HG03060 (cell line): ENCODE measurements around the gene C4BPA.

Experiments
- ATAC-seq: cut with Tn5 transposase; IDR thresholded peaks from one replicate; pipeline ENCODE4 v1.9.1; 2021; ENCODE audit warnings: low read depth, moderate number of reproducible peaks; ENCODE audit not compliant: unreplicated experiment

C4BPA gene

DNA sequence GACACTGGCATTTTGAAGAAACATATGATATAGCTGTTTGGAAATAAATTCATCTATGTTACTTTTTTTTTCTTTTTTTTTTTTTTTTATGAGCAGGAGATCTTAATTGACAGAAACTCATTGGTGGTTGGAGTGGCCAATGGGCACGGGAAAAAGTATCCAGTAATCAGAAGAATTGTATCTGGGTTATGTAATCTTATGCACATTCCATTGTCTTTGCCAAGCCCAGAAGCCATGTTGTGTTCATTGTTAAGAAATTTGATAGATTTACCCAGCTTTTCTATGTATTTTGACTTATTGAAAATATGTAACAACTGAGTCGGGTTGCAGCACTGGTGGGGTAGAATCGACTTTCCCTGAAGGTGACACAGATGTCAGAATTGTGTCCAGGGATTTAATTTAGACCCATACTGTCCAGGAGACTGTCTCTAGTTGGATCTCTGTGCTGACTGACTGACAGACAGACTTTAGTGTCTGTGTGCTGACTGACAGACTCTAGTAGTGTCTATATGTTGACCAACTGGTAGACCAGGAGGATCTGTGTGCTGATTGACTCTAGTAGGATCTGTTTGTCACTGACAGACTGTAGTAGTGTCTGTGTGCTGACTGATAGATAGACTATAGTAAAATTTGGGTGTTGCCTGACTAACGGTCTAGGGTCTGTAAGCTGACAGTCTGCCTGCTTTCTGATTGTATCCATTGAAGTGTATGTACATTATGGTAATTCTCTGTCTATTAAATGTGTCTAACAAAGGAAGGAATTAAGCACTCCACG lies 27.7 kb upstream of the C4BPA start:
- ATAC-seq: no peak

DNA sequence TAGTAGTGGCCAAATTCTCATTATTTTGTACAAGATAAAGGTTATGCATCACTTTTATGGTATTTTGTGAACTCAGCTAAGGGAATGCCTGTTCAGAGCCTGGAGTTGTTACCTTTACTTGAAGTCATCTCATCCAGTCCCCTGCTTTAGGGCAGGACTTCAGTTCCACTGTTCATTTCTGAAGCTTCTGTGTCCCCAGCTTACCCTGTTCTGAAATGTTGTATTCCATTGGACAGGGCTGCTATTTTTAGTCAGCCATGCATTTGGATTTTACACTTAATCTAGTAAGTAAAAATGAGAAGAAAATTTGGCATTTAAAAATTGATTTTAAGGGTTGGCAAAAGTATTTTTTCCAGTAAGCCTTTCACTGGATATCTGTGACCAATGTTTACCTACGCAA lies 27.0 kb upstream of the C4BPA start:
- ATAC-seq: no peak

DNA sequence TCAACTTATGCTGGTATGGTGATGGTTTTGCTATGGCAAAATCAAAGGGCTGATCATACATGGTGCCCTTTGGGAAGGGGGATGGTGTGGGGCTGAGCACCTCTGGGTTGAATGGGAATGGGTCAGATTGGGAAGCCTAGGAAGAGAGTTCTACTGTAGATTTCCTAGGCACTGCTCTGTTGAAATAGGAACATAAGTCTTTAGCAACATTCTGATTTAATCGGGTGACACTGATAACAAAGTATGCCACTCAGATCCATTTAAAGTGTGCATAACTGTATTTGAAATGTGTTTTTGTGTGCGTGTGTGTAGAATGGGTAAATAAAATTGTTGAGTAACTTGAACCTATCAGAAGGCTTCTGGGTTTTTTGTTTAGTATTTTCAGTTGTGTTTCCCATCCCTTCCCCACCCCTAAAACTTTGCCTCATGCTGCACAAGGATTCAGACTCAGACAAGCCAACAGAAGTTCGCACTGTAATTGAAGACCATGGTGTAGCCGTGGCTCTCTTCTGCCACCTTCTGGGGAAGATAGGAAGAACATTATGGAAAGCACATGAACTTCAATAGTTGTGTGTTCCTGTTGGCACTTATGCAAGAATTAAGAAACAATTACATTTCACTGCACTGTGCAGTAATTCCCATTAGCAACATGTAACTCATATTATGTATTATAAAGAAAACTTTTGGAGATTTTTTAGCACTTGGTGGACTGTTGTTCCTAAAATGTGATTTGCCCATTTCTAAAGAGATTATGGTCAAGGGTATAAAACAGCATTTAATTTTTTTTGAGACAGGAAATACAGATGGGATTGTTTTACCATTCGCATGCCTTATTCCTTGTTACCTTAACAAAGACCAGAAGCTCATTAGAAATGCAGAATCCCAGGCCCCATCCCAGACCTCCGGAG lies 26.3 kb upstream of the C4BPA start:
- no peak for ATAC-seq

DNA sequence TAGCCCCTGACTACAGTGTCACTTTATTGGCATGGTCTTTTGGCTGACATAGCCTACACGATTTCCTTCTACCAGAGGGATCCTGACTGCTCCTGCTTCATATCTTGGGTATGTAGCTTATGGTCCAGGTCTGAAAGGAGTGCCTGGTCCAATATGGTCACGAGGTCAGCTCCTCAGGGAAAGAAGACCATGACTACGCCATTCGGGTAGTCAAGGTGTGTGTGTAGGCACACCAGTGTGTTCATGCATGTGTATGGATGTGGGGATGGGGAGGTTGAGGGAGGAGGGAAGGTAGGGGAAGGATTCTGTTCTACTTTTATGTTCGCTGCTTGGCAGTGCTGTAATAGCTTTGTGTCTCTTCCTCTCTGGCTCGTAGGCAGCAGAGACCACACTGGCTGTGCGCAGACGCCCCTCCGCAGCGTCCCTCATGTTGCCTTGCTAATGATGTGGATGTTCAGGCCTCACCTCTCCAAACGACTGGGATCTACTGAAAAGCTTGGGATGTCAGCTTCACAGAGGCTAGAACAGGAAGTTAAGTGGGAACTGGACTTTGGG lies 25.4 kb upstream of the C4BPA start:
- no peak for ATAC-seq

DNA sequence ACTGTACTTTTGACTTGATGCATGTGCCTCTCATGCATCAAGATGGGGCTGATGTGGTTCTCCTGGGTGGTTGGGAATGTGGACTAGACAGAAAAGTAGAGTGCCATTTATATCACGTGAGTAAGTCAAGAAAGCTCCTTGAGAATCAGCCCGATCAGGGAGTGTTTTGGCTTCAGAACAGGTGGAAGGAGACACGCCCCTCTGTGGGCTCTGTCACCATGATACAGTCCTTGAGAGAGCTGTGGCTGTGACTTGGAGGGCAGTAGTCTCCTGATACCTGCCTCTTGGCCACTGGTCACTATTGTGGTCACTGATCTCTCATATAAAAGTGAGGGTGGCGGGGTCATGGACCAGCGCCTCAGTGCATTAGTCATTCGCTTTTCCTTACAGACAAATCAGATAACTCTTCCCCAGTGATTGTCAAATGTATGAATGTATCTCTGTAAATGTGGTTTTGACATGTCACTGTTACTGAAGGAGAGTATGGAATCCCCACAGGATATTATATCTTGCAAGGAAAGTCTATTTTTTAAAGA lies 24.3 kb upstream of the C4BPA start:
- ATAC-seq: no peak

DNA sequence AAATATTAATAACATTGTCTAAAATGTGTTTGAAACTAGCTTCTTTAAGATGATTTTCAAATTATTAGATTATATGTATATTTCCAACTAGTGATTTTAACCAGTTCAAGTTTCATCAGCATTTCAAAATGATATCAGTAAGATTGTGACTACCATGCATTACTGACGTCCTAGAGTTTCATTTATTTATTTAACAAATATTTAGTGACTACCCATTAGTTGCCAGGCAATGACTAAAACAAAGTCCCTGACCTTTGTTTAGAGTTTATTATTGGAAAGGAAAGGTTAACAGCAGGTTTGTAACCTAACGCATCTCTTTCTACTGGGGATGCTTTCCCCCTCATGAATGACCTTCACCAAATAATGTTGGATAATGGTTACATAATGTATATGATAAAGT lies 22.9 kb upstream of the C4BPA start:
- no peak for ATAC-seq

DNA sequence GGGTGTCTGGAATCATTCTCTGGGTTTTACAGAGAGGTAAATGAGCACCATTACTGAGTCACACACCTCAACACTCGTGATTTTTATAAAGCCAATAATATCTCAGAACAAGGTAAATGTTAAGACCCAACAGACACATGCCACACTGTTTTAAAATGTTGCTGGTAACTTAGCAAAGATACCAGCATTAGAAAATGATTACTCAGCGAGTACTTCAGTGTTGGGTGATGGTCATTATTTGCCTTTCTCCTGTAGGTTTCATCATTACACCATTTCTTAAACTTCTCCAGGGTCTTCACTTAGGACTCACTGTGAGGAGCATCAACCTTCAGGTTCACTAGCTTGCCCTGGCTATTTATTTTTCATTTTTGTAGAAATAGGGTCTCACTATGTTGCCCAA lies 22.2 kb upstream of the C4BPA start:
- no peak for ATAC-seq

DNA sequence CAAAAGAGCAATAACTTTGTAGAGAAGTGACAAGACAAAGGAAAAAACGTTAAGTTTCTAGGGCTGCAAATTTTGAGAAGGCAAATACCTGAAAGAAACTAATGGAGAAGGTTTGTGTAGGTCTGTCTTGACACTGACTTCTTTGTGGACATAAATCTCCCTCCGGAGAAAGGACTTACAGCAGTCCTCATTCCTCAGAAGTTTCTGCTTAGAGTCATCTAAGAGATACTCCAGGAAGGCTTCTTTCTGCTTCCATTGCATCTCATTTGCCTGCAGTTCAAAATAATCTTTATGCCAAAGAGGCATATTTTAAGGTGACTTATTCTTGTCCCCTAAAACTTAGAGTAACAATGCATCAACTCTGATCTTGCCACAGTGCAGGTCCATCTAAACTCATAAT lies 19.8 kb upstream of the C4BPA start:
- no peak for ATAC-seq

DNA sequence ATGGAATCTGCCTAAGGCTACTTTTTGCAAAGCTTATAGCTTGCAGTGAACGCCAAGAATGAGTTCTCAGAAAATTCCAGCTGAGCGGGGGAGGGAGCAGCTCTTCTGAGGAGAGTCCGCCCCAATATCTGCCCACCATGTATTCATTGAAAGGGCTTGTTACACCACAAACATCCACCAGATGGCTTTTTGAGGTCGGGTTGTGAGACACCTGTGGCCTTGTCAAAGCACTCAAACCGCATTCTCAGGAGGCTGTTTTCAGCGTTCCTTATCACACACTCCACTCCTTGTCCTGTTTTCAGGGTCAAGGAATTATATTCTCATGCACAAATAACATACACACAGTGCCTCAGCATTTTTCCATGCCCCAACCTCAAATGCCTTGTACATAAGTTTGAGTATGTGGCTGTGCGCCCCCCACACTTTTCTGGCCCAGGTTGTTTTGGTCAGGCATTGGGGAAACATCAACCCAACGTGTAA lies 19.3 kb upstream of the C4BPA start:
- ATAC-seq: no peak

DNA sequence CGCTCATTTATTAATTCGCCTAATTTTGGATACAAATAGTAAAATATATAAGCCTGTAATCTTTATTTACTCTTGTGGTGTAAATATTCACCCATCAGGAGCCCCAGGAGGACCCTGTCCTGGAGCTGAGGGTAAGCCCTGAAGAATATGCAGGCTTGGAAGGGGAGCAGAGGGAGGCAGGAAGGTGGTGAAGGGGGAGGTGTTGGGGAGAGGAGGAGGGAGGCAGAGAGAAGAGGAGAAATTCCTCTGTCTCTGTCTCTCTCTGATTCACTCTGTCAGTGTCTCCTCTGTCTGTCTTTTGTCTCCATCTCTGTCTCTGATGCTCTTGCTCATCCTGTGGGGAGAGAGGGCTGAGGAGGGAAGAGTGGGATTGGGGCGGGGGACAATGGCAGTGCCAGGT lies 18.1 kb upstream of the C4BPA start:
- no peak for ATAC-seq

DNA sequence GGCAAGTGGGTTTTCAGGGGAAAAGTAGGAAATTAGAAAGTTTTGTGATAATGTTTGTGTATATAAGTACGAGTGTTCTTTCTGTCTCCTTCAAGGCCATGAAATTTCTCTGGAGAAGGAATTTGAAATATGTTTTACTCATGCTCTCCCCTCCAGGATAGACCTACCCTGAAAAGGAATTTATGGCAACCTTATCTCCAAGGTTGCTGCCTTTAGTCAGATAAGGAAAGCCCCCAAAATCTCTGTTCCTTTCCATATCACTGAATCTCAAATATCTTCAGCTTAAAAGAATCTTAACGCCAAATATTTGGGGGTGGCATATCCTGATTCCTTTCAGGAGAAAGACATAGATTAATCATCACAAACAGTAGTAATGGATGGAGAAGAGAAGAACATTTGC lies 15.9 kb upstream of the C4BPA start:
- no peak for ATAC-seq

DNA sequence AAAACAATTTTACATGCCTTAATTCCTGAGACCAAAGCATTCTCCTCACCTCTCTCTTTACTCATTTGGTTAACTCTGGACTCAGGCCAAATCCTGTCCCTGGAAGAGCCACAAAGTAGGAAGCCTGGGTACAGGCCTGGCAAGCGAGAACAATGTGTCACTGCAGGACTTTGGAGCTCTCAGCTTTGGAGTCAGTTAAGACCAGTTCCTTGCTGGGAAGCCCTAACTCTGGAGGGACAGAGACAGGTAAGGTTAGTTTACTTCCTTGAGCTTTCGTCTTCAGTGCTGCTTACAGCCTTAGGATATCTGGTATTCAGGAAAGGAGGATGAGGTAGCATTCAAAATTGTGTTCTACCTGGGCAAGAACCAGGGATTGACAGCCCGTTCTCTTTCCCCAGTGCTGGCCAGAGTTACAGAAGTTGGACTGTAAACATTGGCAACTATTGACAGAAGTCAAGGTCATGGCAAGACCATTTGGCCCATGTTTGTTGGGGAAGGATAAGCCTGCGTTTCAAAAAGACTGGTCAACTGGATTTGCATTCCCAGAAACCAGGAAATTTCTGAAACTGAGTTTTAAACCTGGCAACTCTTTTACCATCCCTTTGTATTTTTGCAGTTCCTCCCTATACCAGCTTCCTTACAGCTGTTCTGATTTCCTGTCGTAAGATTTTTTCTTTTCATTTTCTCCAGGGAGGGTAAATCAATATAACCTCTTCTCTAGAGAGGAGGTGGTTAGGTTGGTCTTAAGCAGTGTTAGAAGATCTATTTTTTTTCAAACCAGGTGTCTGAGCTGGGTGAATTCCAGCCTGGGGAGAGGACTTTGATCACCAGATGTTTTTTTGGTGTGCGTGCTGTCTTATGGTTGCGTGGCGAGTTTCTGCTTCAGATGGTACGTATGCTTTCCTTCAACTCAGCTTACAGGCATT lies 15.1 kb upstream of the C4BPA start, which contains the start of gene C4BPB:
Gene C4BPB (plus strand): TSS at position 160 of the 926 bp plus-strand sequence. CDS start 672 bp downstream, at position 832.
- no peak for ATAC-seq

DNA sequence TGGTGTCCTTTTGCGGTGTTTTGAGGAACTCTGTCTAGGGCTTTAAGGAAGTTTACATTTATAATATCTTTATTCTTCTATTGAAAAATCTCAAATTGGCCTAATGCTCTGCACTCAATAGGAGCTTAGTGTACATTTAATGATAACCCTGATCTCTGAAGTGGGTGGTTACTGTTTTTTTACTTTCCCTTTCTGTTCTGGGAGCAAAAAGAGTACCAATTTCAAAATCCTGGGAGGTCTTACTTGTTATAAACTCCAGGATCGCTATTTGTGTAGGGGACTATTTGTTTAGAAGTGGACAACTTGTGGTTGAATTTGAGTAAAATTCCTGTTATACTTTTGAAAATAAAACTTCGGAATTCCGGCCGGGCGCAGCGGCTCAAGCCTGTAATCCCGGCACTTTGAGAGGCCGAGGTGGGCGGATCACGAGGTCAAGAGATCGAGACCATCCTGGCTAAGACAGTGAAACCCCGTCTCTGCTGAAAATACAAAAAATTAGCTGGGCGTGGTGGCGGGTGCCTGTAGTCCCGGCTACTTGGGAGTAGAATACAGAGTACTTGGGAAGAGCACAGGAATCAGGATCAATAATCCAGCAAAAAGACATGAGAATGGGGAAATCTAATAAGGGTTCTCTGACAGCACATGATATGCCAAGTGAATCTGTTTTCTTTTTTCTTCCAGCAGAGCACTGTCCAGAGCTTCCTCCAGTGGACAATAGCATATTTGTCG lies 14.2 kb upstream of the C4BPA start:
- no peak for ATAC-seq

DNA sequence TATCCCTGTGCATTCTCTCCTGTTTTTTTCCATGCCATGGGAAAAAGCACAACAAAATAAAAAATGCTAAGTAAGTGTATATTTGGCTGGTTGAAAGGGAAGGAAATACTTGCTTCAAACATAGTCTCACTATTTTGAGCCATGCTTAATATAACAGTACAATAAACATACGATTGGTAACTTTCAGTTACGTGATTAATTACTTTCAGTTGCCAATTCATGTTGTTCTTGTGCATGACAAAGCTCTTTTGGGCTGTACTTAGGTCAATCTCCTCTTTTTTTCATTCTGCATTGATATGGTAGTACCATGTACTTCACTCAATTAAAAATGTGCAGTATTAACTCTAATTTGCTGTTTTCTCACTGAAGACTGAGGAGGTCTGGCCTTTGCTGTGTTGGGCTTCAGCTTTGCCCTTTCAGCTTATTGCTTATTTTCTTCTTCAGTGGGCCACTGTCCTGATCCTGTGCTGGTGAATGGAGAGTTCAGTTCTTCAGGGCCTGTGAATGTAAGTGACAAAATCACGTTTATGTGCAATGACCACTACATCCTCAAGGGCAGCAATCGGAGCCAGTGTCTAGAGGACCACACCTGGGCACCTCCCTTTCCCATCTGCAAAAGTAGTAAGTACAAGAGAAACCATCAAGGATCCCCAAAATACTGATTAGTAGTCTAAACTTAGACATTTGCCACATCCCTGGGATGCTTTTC lies 12.7 kb upstream of the C4BPA start:
- ATAC-seq: no peak

DNA sequence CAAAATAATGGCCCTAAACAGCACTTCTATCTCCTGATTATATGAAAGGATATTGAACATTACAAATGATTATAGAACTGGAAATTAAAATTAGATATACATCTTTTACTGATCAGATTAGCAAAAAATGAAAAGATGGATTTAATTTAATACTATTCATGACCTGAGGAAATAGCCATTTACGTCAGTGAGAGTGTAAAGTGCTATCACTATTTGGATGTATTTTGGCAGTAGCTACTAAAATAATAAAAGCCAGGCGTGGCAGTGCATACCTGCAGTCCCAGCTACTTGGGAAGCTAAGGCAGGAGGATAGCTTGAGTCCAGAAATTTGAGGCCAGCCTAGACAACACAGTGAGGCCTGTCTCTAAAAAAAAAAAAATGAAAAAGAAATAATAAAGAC lies 10.1 kb upstream of the C4BPA start:
- no peak for ATAC-seq

DNA sequence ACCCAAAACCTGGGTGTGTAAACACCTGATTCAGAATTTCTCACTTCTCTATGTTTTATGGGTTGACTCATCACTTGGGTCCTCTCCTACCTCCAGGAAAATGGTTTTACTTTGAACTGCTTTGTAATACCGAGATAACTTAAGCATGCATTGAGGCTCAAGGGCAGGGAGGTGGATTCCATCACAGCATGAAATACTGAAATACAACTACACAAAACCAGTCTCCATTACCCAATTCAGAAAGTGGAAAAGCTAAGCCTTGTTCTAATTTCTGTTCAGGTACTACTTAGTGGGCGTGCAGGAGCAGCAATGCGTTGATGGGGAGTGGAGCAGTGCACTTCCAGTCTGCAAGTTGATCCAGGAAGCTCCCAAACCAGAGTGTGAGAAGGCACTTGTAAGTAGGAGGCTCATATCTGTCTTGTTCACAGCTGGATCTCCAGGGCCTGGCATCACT lies 6.1 kb upstream of the C4BPA start:
- no peak for ATAC-seq

DNA sequence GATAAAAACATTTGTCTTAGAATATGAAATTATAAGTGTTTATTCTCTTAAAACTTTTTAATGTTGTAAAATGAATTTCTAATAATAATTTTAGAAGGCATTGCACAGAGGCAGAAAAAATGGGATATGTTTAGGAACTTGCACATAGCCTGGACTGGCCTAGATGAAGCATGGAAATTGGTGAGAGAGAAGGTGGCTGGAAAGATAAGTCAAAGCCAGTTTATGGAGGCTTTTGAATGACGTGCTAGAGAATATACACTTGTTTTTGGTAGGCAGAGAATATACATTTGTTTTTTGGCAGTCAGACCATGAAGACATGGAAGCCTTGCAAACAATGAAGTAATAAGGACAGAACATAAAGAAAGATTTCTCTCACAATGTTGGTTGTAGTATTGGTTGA lies 2.3 kb upstream of the C4BPA start:
- no peak for ATAC-seq

DNA sequence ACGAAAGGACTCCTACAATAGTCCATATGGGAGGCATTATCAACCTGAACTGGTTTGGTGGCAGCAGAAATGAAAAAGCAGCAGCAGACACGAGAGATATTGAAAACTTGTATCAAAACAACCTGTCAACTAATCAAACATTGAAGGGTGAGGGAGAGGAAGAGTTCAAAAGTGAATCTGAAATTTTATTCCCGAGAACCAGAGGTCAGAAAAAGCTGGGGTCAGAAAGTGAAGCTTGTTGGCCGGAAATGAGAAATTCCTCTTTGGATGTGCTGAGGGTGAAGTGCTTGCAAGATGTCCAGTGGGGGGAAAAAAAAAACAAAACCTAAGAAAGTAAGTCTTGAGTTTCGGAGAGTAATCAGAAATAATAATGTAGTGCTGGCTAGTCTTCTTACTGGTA lies 1.9 kb upstream of the C4BPA start:
- no peak for ATAC-seq

DNA sequence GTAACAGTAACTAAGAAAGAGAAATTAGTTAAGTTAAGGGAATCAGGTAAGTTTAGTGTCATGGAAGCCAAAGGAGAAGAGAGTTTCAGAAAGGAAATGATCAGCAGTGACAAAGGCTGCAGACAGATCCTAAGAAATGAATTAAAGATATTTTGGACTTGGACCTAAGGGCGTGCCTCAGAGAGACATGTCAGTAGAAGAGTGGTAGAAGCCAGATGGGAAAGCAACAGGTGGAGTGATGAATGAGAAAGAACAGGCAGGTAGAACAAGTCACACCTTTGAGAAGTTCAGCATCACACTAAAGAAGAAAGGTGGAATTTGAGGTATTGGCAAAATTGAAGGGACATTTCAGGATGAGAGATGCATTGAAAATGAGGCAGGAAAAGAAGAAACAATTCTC lies 1.4 kb upstream of the C4BPA start:
- ATAC-seq: no peak
